ENCODE results near the gene WNT7B. TPM values are rescaled to one million over a fixed set of nuclear protein-coding genes. Genes with fewer than 3 reads are reported as not detected.

WNT7B gene
- total RNA-seq (2021; fragmentation: NEBNext Ultra II Directional; extraction: Animal tissue kit (Norgen Biotek cat#: 25700)), result 0.13 and 0.24 TPM in 2 replicates
- 0.14 and 0.24 TPM in 2 replicates for polyA plus RNA-seq (2011; rRNA removed)
- polyA plus RNA-seq (2011; cell fraction: cytosol; rRNA removed), result 0.12 TPM
- polyA plus RNA-seq (2011; cell fraction: nucleus; rRNA removed), result 0.27 TPM
- polyA plus RNA-seq (2012, experiment 1 of 2), result 0.14 to 0.46 TPM (median 0.23 TPM) in 4 replicates
- polyA plus RNA-seq (2012, experiment 2 of 2), result 0.29 TPM
- polyA plus RNA-seq (2013, experiment 1 of 2), result 0.08 TPM
- polyA plus RNA-seq (2013, experiment 2 of 2), result 0.13 TPM
- 0.16 and 0.17 TPM in 2 replicates for polyA minus RNA-seq (2011; rRNA and poly(A)+ RNA removed)
- polyA minus RNA-seq (2011; cell fraction: cytosol; rRNA and poly(A)+ RNA removed), result not detected
- 0.30 TPM for polyA minus RNA-seq (2011; cell fraction: nucleus; rRNA and poly(A)+ RNA removed)
- long read RNA-seq, experiment 1, result 0 reads
- long read RNA-seq, experiment 2, result 0 reads

GRCh38 chr22:45977003-45977411 lies at the start of gene WNT7B:
Gene WNT7B (minus strand): TSS chr22:45977162. CDS start chr22:45976754, 408 bp downstream.
- no peak within 1 kb of the TSS for H3K9ac ChIP-seq (replicated peaks in 1 of 4; ENCODE audit: extremely low read depth in 1 of 4, low read depth in 3 of 4, low read length in 3 of 4)
- H2BK15ac ChIP-seq (ENCODE audit: low read length), result peak within 1 kb of the TSS; percentile 61; the same call in 1 of the 2 replicates
- no peak within 1 kb of the TSS for H2AK5ac ChIP-seq (ENCODE audit: low read depth, low read length)
- no peaks in the 10 kb centered on the region for H3K79me1 ChIP-seq (ENCODE audit: low read depth, low read length)
- H3K56ac ChIP-seq (replicated peaks; ENCODE audit: insufficient read length, low read depth, low read length), result no peak within 1 kb of the TSS
- peaks cover 0 to 17% (median 0%) of the 10 kb centered on the region in 4 experiments; a peak in 4 of 8 replicates for H3K36me3 ChIP-seq (ENCODE audit: control insufficient read depth in 2 of 4, insufficient read depth in 4 of 4, low read length in 3 of 4)
- peak within 1 kb of the TSS; percentile 85 for H3K4ac ChIP-seq (replicated peaks; ENCODE audit: insufficient read length, low read depth, low read length)
- peaks cover 2 to 38% of the 10 kb centered on the region in 2 experiments for H4K20me1 ChIP-seq (replicated peaks in 1 of 2; ENCODE audit: control insufficient read depth in 1 of 2, insufficient read depth in 2 of 2, low read length in 2 of 2)
- FAIRE-seq (no peak), DNase-seq (ENCODE audit: low read depth in 1 of 2, low spot score in 2 of 2) (no peak)
- H3K27ac ChIP-seq (ENCODE audit: low read depth, low read length), result no peak within 1 kb of the TSS
- H3K4me2 ChIP-seq (ENCODE audit: insufficient read depth in 1 of 2, low read depth in 2 of 2, low read length in 2 of 2), result peak within 1 kb of the TSS; percentile 53 to 70
- peaks cover 3 to 26% (median 18%) of the 10 kb centered on the region in 4 experiments for H3K4me1 ChIP-seq (replicated peaks in 1 of 4; ENCODE audit: control insufficient read depth in 3 of 4, insufficient read depth in 4 of 4, low read length in 3 of 4)
- H3K79me2 ChIP-seq (ENCODE audit: control insufficient read depth in 1 of 2, insufficient read depth in 2 of 2, low read length in 2 of 2), result peaks cover 0 to 6% of the 10 kb centered on the region in 2 experiments; a peak in 1 of 4 replicates
- POLR2A ChIA-PET (ENCODE audit: partially characterized antibody), result no interaction called here
- H2BK20ac ChIP-seq (ENCODE audit: low read length), result no peak within 1 kb of the TSS
- peaks cover 5 to 14% of the 10 kb centered on the region in 2 experiments; a peak in 3 of 4 replicates for H3K9me3 ChIP-seq (ENCODE audit: insufficient read depth in 2 of 2, low read depth in 1 of 2, low read length in 1 of 2)
- peak within 1 kb of the TSS; percentile 71 for H3K18ac ChIP-seq (ENCODE audit: extremely low read depth, low read length)
- peak within 1 kb of the TSS; percentile 14 to 63 (median 44) for H3K4me3 ChIP-seq (ENCODE audit: extremely low read depth in 1 of 4, insufficient read depth in 2 of 4, low read depth in 3 of 4, low read length in 4 of 4)
- peaks cover 24% of the 10 kb centered on the region for H3K23me2 ChIP-seq (ENCODE audit: low read depth, low read length)
- peak within 1 kb of the TSS; percentile 64 for H2BK120ac ChIP-seq (replicated peaks; ENCODE audit: low read depth, low read length)
- H4K91ac ChIP-seq (replicated peaks; ENCODE audit: insufficient read length, low read length), result no peak within 1 kb of the TSS
- peak within 1 kb of the TSS; percentile 52; the same call in 1 of the 2 replicates for H2BK5ac ChIP-seq (ENCODE audit: low read depth, low read length)
- H3K23ac ChIP-seq (ENCODE audit: insufficient read length), result no peak within 1 kb of the TSS
- peak within 1 kb of the TSS; percentile 45; the same call in 1 of the 2 replicates for H4K8ac ChIP-seq (ENCODE audit: extremely low read depth, insufficient read depth, low read length)
- peaks cover 64 to 79% (median 76%) of the 10 kb centered on the region in 4 experiments for H3K27me3 ChIP-seq (replicated peaks in 1 of 4; ENCODE audit: control insufficient read depth in 3 of 4, extremely low read depth in 1 of 4, insufficient read depth in 3 of 4, low read length in 3 of 4)
- WGBS, 2 experiments (ENCODE audit: extremely low coverage in 1 of 2, insufficient coverage in 1 of 2, insufficient read length in 1 of 2, insufficient replicate concordance in 2 of 2, low coverage in 1 of 2, low lambda C conversion rate in 2 of 2, missing lambda C conversion rate in 1 of 2), result 2% methylated on average over 11 of the region's 49 CpGs; no CpG with 5 or more reads in 1 of the 2 experiments
- H3K14ac ChIP-seq (ENCODE audit: insufficient read length), result no peak within 1 kb of the TSS
- H4K5ac ChIP-seq (ENCODE audit: insufficient read length, low read depth, low read length), result no peak within 1 kb of the TSS
- CTCF ChIA-PET (ENCODE audit: partially characterized antibody), result interaction anchor here (1.2 kb wide), 1 partner anchor 94 kb away, joined by 3 read pairs; no protein-coding TSS in a partner anchor
- peak within 1 kb of the TSS; percentile 75; the same call in 1 of the 2 replicates for H2BK12ac ChIP-seq (ENCODE audit: low read depth, low read length)
- H2AFZ ChIP-seq (ENCODE audit: low read length), result no peak within 1 kb of the TSS
- TF ChIP-seq EZH2 (IDR thresholded peaks at IDR 0.05; ENCODE audit: low read depth, low read length, severe bottlenecking) (peak; percentile 44), CREB1 (IDR thresholded peaks at IDR 0.05) (no peak), MAX (IDR thresholded peaks at IDR 0.05) (no peak), ASH2L (IDR thresholded peaks at IDR 0.05; ENCODE audit: low read length) (no peak), JUND (IDR thresholded peaks at IDR 0.05; ENCODE audit: low read length) (no peak), GABPA (IDR thresholded peaks at IDR 0.05; ENCODE audit: borderline replicate concordance, insufficient read depth, low read length) (no peak), E2F6 (IDR thresholded peaks at IDR 0.05) (no peak), TBP (IDR thresholded peaks at IDR 0.05; ENCODE audit: low read depth, low read length) (no peak), YY1 (IDR thresholded peaks at IDR 0.05; ENCODE audit: low read depth, low read length) (no peak), RBBP5 (IDR thresholded peaks at IDR 0.05; ENCODE audit: borderline replicate concordance, low read depth, low read length) (peak; percentile 68; the same call in 1 of the 2 replicates), PHF8 (conservative IDR thresholded peaks at IDR 0.05; ENCODE audit: low read depth, low read length) (no peak)
